ENCODE data around the gene OPN1MW. TPM values are rescaled to one million over a fixed set of nuclear protein-coding genes. Genes with fewer than 3 reads are reported as not detected.

The OPN1MW gene
- not detected in 2 replicates for total RNA-seq

GRCh38 chrX:154182296-154182695 is at the start of gene OPN1MW:
Gene OPN1MW (plus strand): TSS chrX:154182596. CDS start chrX:154182678, 82 bp downstream.

DNA sequence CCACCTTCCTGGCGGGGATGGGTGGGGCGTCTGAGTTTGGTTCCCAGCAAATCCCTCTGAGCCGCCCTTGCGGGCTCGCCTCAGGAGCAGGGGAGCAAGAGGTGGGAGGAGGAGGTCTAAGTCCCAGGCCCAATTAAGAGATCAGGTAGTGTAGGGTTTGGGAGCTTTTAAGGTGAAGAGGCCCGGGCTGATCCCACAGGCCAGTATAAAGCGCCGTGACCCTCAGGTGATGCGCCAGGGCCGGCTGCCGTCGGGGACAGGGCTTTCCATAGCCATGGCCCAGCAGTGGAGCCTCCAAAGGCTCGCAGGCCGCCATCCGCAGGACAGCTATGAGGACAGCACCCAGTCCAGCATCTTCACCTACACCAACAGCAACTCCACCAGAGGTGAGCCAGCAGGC is 38.4 kb upstream of the OPN1MW start, which contains the start of gene OPN1LW:
TSS of gene OPN1LW (plus strand) at position 234 of the 400 bp plus-strand sequence. CDS start at position 275, 41 bp downstream.

GRCh38 chrX:154219456-154219855 is 37.1 kb downstream of the OPN1MW start, which contains the start of gene OPN1MW2:
Gene OPN1MW2 (plus strand): TSS chrX:154219756. CDS start chrX:154219816, 60 bp downstream.

Other genes starting within 250 kb of the OPN1MW start
- gene NAA10, start 247.6 kb upstream of the OPN1MW start, total RNA-seq, result 39.0 and 41.8 TPM in 2 replicates
- 1.3 and 1.5 TPM in 2 replicates for gene RENBP, start 238.0 kb upstream of the OPN1MW start, total RNA-seq
- 18.9 and 21.1 TPM in 2 replicates for gene HCFC1, start 210.8 kb upstream of the OPN1MW start, total RNA-seq
- gene TMEM187, start 209.8 kb upstream of the OPN1MW start, total RNA-seq, result 6.8 and 10.9 TPM in 2 replicates
- gene IRAK1, start 162.7 kb upstream of the OPN1MW start, total RNA-seq, result 52.8 and 87.7 TPM in 2 replicates
- gene MECP2, start 84.9 kb upstream of the OPN1MW start, total RNA-seq, result 25.3 and 37.1 TPM in 2 replicates
- gene OPN1LW, start 38.4 kb upstream of the OPN1MW start, total RNA-seq, result not detected in 2 replicates
- gene OPN1MW2, start 37.2 kb downstream of the OPN1MW start, total RNA-seq, result not detected in 2 replicates
- gene OPN1MW3, start 75.0 kb downstream of the OPN1MW start, total RNA-seq, result not detected in 2 replicates
- 0.17 TPM in 1 of 2 replicates, not detected in the other for gene TEX28, start 112.5 kb downstream of the OPN1MW start, total RNA-seq
- gene TKTL1, start 113.2 kb downstream of the OPN1MW start, total RNA-seq, result not detected in 2 replicates
- gene FLNA, start 192.0 kb downstream of the OPN1MW start, total RNA-seq, result 1,846 and 2,620 TPM in 2 replicates
- 25.6 and 29.4 TPM in 2 replicates for gene EMD, start 196.7 kb downstream of the OPN1MW start, total RNA-seq
- gene RPL10, start 215.8 kb downstream of the OPN1MW start, total RNA-seq, result 1,913 and 5,394 TPM in 2 replicates
- gene DNASE1L1, start 226.7 kb downstream of the OPN1MW start, total RNA-seq, result 60.4 and 78.9 TPM in 2 replicates
- gene TAFAZZIN, start 228.9 kb downstream of the OPN1MW start, total RNA-seq, result 17.7 and 23.0 TPM in 2 replicates
- gene ATP6AP1, start 246.1 kb downstream of the OPN1MW start, total RNA-seq, result 68.9 and 89.0 TPM in 2 replicates